Measurements from ENCODE around the gene SLC35F1.

The SLC35F1 gene

DNA sequence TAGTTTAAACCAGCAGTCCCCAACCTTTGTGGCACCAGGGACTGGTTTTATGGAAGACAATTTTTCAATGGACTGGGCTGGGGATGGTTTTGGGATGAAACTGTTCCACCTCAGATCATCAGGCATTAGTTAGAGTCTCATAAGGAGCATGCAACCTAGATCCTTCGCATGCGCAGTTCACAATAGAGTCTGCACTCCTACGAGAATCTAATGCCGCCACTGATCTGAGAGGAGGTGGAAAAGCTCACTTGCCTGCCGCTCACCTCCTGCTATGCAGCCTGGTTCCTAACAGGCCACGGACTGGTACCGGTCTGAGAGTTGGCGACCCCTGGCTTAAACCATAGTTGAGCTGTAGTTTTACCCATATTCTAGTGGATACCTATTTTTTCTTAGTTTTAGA lies 154.6 kb downstream of the SLC35F1 start:
- H3K27me3 ChIP-seq (ENCODE audit: insufficient read depth, poor library complexity, severe bottlenecking): peaks cover 2% of the 10 kb centered on the region
- H3K4me3 ChIP-seq (ENCODE audit: severe bottlenecking): no peak overlapping the region
- H3K4me1 ChIP-seq (ENCODE audit: insufficient read depth, poor library complexity, severe bottlenecking): no peaks in the 10 kb centered on the region
- no peak overlapping the region for H3K27ac ChIP-seq (ENCODE audit: poor library complexity, severe bottlenecking)
- ATAC-seq (ENCODE audit: low read depth) (no peak), DNase-seq (ENCODE audit: low spot score) (no peak)
- no peaks in the 10 kb centered on the region for H3K36me3 ChIP-seq (ENCODE audit: low read depth)
- no peaks in the 10 kb centered on the region for H3K9me3 ChIP-seq (ENCODE audit: severe bottlenecking)
- TF ChIP-seq, protein P1, sequence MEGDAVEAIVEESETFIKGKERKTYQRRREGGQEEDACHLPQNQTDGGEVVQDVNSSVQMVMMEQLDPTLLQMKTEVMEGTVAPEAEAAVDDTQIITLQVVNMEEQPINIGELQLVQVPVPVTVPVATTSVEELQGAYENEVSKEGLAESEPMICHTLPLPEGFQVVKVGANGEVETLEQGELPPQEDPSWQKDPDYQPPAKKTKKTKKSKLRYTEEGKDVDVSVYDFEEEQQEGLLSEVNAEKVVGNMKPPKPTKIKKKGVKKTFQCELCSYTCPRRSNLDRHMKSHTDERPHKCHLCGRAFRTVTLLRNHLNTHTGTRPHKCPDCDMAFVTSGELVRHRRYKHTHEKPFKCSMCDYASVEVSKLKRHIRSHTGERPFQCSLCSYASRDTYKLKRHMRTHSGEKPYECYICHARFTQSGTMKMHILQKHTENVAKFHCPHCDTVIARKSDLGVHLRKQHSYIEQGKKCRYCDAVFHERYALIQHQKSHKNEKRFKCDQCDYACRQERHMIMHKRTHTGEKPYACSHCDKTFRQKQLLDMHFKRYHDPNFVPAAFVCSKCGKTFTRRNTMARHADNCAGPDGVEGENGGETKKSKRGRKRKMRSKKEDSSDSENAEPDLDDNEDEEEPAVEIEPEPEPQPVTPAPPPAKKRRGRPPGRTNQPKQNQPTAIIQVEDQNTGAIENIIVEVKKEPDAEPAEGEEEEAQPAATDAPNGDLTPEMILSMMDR (IDR thresholded peaks at IDR 0.05; ENCODE audit: poor library complexity, severe bottlenecking): no peak

DNA sequence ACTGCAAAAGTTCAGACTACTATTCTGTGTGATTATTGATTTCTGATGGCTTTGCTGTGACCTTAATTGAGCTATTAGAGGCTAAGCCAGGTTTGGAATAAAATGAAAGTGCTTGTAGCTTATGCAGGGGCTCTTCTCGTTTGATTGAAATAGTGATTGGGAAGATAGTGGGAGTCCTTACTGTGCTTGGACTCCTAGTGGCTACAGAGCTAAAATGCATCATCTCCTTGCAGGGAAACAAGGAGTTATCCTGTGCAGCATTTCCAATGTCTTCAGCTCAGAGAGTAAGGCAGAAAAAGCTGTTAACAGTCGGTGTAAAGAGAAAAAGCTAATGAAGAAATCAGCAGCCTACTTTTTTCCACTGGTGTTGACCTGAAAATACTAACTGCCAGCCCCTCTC lies 173.5 kb downstream of the SLC35F1 start:
- no peaks in the 10 kb centered on the region for H3K9me3 ChIP-seq (ENCODE audit: severe bottlenecking)
- TF ChIP-seq, protein P1 (IDR thresholded peaks at IDR 0.05; ENCODE audit: poor library complexity, severe bottlenecking): no peak
- H3K27me3 ChIP-seq (ENCODE audit: insufficient read depth, poor library complexity, severe bottlenecking): no peaks in the 10 kb centered on the region
- ATAC-seq (ENCODE audit: low read depth) (no peak; the same call in 2 of the 3 replicates), DNase-seq (ENCODE audit: low spot score) (no peak)
- H3K36me3 ChIP-seq (ENCODE audit: low read depth): no peaks in the 10 kb centered on the region
- H3K4me3 ChIP-seq (ENCODE audit: severe bottlenecking): no peak overlapping the region
- no peaks in the 10 kb centered on the region for H3K4me1 ChIP-seq (ENCODE audit: insufficient read depth, poor library complexity, severe bottlenecking)
- no peak overlapping the region for H3K27ac ChIP-seq (ENCODE audit: poor library complexity, severe bottlenecking)

DNA sequence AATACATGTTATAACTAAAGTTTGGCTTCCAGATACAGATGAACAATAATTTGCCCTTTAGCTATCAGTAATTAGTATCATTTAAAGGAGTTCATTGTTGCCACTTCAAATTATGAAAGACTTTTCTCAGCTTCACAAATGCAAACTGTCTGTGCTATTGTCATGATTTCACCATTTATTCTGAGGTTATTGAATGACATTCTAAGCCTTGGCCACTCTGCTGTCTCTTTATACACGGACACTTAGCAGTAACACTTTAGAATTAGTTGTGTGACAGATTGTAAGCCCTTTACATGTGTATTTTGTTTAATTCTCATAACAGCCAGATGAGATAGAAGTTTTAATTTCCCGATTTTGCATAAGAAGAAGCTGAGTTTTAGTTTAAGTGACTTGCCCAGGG lies 176.6 kb downstream of the SLC35F1 start:
- ATAC-seq (ENCODE audit: low read depth): no peak
- no peak overlapping the region for H3K4me3 ChIP-seq (ENCODE audit: severe bottlenecking)
- no peak for DNase-seq (ENCODE audit: low spot score)
- H3K27ac ChIP-seq (ENCODE audit: poor library complexity, severe bottlenecking): no peak overlapping the region
- H3K9me3 ChIP-seq (ENCODE audit: severe bottlenecking): no peaks in the 10 kb centered on the region
- no peaks in the 10 kb centered on the region for H3K27me3 ChIP-seq (ENCODE audit: insufficient read depth, poor library complexity, severe bottlenecking)
- no peaks in the 10 kb centered on the region for H3K4me1 ChIP-seq (ENCODE audit: insufficient read depth, poor library complexity, severe bottlenecking)
- TF ChIP-seq, protein P1 (IDR thresholded peaks at IDR 0.05; ENCODE audit: poor library complexity, severe bottlenecking): no peak
- H3K36me3 ChIP-seq (ENCODE audit: low read depth): no peaks in the 10 kb centered on the region

- DNase-seq (ENCODE audit: low spot score) (no peak), ATAC-seq (ENCODE audit: low read depth) (no peak)
- H3K27me3 ChIP-seq (ENCODE audit: insufficient read depth, poor library complexity, severe bottlenecking): no peaks in the 10 kb centered on the region
- no peak overlapping the region for H3K27ac ChIP-seq (ENCODE audit: poor library complexity, severe bottlenecking)
- H3K9me3 ChIP-seq (ENCODE audit: severe bottlenecking): no peaks in the 10 kb centered on the region
- TF ChIP-seq, protein P1 (IDR thresholded peaks at IDR 0.05; ENCODE audit: poor library complexity, severe bottlenecking): no peak
- H3K4me1 ChIP-seq (ENCODE audit: insufficient read depth, poor library complexity, severe bottlenecking): no peaks in the 10 kb centered on the region
- H3K4me3 ChIP-seq (ENCODE audit: severe bottlenecking): no peak overlapping the region
- no peaks in the 10 kb centered on the region for H3K36me3 ChIP-seq (ENCODE audit: low read depth)
These were observed 178.6 kb downstream of the SLC35F1 start for GRCh38 chr6:118085665-118086064.

- H3K27ac ChIP-seq (ENCODE audit: poor library complexity, severe bottlenecking): no peak overlapping the region
- TF ChIP-seq, protein P1 (IDR thresholded peaks at IDR 0.05; ENCODE audit: poor library complexity, severe bottlenecking): no peak
- H3K9me3 ChIP-seq (ENCODE audit: severe bottlenecking): no peaks in the 10 kb centered on the region
- H3K36me3 ChIP-seq (ENCODE audit: low read depth): no peaks in the 10 kb centered on the region
- no peaks in the 10 kb centered on the region for H3K27me3 ChIP-seq (ENCODE audit: insufficient read depth, poor library complexity, severe bottlenecking)
- DNase-seq (ENCODE audit: low spot score) (no peak), ATAC-seq (ENCODE audit: low read depth) (no peak)
- H3K4me1 ChIP-seq (ENCODE audit: insufficient read depth, poor library complexity, severe bottlenecking): no peaks in the 10 kb centered on the region
- no peak overlapping the region for H3K4me3 ChIP-seq (ENCODE audit: severe bottlenecking)
These were observed 179.1 kb downstream of the SLC35F1 start for GRCh38 chr6:118086159-118086558.

Data from RWPE2 (cell line).